MM.1S (cell line): ENCODE measurements around the gene FLYWCH2.

Experiments
- CTCF ChIP-seq: fragments of 300-600 bp; sonication (generic); IDR thresholded peaks from 2 replicates; pipeline ENCODE4 v1.5.1; 2016; ENCODE audit warnings: antibody characterized with exemption, low read length, mixed read lengths
- EZH2 ChIP-seq: fragments of 300-600 bp; sonication (generic); optimal IDR thresholded peaks from 2 replicates; pipeline ENCODE3; 2017; ENCODE audit warnings: low read depth, mild to moderate bottlenecking, antibody characterized with exemption, low read length, mixed read lengths

- TF ChIP-seq CTCF (no peak), EZH2 (no peak)
Observed at GRCh38 chr16:2923481-2923880, 40.5 kb downstream of the FLYWCH2 start.
